HG03354 (cell line): ENCODE results near the gene MYH6.

ENCODE experiments used
- ATAC-seq: cut with Tn5 transposase; IDR thresholded peaks from one replicate; pipeline ENCODE4 v1.9.1; 2021; ENCODE audit warnings: mild to moderate bottlenecking; ENCODE audit not compliant: unreplicated experiment, poor library complexity, severe bottlenecking

The MYH6 gene

DNA sequence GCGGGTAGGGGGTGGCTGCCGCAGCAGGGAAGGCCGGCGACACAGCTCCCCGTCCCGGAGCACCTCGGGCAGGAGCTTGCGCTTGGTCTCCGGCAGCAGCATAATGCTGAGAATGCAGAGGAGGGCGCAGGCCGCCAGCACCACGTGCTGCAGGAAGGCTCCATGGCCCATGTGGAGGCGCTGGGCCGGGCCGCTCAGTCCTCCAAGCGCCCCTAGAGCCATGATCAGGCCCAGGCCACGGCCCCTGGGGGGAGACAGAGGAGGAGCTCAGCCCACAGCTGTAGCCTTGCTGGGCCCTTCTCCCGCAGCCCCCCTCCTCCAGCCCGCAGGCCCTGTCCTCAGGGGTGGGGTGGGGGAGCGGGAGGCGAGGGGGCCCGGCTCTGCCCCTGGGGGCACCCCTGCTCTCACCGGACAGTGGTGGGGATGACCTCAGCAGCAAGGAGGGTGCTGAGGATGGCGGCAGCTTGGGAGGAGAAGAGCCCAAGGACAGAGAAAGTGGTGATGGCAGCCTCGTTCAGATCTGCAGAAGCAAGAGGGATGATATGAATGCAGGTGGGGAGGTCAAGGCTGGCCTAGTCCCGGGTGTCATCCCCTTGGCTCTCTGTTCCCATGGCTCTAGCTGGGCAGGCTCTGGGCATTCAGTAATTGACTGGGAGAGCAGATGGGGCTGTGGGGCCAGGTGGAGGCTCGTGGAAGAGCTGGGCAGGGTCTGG is 61.2 kb downstream of the MYH6 start:
- no peak for ATAC-seq

DNA sequence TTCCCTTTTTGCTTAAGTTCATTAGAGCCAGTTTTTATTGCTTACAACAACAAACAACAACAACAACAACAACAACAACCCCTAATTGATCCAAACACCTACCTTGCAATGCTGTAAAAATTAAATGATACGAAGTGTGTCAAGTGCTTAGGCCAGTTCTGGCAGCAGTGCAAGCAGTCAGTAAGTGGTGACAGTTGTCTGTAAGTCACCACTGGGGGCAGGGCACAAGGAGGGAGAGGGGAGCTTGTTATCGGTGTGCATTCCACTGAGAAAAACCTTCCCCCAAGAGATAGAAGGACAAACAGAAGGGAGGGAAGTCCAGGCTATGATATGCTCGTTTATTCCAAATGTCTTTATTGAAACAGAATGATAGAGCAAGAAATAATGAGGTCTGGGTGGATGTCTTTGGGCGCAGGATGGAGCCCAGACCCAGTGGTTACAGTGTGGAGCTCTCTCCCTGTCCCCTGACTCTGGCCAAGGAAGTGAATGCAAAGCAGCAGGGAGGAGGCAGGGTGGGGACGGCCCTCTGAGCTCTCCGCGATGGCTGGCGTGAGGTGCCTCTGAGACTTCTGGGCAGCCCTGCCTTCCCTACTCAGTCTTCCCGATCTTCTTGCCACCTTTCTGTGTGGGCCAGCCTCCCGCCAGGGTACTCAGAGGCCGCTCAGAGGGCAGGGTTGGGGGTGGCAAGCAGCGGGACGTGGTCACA is 61.9 kb downstream of the MYH6 start:
- no peak for ATAC-seq

DNA sequence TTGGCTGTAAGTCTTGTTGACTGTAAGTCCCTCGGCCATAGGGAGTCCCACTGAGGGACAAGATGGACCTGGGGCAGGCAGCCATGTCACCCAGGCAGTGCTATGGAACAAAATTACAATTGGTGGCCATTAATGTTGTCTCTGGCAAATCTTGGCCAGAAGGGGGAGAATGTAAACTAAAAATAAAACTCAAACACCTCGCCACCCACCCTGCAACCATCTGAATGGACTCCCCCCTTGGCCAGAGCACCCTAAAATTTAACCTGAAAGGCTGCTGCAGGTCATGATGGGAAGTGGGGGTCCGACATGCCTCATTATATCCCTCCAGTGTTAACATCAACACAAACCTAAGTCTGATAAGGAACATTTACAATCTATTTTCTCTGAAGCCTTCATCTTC is 63.6 kb downstream of the MYH6 start:
- ATAC-seq = no peak

DNA sequence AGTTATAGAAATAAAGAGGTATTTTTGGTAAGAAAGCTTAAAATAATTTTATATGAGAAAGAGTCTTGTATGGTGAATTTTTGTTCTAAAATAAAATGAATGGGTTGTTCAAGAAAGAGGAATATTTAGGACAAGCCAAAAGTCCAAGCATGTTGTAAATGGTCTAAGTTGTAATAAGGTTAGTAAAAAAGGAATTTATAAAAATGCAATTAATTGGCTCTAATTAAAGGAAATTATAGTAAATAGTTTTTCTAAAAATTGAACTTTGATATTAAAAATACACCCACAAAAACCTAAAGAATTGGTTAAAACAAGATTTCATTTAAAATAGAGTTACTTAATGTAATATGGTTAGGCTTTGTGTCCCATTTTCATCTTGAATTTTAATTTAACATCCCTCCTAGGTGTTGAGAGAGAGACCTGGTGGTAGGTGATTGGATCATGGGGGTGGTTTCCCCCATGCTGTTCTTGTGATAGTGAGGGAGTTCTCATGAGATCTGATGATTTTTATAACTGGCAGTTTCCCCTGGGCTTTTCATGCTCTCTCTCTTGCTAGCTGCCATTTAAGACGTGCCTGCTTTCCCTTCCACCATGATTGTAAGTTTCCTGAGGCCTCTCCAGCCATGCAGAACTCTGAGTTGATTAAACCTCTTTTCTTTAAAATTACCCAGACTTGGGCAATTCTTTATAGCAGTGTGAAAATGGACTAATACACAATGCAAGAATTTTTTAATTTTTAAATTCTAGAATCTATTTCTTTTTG is 68.4 kb downstream of the MYH6 start:
- no peak for ATAC-seq

DNA sequence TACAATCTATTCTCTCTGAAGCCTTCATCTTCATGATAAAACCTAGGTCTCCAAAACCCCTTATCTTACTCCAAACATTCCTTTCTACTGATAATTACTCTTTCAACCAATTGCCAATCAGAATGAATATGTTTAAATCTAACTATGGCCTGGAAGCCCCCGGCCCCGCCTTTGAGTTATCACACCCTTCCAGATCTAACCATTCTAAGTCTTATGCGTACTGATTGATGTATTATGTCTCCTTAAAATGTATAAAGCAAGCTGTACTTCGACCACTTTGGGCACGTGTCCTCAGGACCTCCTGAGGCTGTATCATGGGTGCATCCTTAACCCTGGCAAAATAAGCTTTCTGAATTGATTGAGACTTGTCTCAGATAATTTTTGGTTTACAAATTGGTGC is 72.5 kb downstream of the MYH6 start:
- no peak for ATAC-seq
